ENCODE measurements around the gene AHSG.

DNA sequence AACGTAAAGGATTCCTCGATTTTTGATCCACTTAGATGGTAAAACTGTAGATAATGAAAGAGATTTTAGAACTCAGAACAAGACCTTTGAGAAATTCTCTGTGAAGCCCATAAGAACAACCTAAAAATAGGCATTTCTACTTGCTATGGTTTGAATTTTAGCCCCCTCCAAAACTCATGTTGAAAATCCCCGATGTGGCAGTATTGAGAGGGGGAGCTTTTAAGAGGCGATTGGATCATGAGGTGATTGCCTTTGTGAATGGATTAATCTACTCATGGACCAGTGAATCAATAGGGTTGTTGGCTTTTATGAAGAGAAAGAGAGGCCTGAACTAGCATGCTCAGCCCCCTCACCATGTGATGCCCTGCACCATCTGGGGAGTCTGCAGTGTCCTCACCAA is 20.2 kb upstream of the AHSG start:
- TF ChIP-seq POLR2A (IDR thresholded peaks at IDR 0.05): no peak
- TF ChIP-seq, protein P1, sequence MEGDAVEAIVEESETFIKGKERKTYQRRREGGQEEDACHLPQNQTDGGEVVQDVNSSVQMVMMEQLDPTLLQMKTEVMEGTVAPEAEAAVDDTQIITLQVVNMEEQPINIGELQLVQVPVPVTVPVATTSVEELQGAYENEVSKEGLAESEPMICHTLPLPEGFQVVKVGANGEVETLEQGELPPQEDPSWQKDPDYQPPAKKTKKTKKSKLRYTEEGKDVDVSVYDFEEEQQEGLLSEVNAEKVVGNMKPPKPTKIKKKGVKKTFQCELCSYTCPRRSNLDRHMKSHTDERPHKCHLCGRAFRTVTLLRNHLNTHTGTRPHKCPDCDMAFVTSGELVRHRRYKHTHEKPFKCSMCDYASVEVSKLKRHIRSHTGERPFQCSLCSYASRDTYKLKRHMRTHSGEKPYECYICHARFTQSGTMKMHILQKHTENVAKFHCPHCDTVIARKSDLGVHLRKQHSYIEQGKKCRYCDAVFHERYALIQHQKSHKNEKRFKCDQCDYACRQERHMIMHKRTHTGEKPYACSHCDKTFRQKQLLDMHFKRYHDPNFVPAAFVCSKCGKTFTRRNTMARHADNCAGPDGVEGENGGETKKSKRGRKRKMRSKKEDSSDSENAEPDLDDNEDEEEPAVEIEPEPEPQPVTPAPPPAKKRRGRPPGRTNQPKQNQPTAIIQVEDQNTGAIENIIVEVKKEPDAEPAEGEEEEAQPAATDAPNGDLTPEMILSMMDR (IDR thresholded peaks at IDR 0.05): no peak
- TF ChIP-seq EP300 (IDR thresholded peaks at IDR 0.05): no peak
